Dedifferentiated amniotic fluid mesenchymal stem cell (primary cell): Measurements from ENCODE around the gene GAK.
"Not testable (repeated sequence)": the region's sequence is repeated elsewhere in the genome, so short reads cannot be mapped to it uniquely, and the experiment has no call there.

Experiments
- DNase-seq: peaks from one replicate; pipeline ENCODE4 v3.0.0-alpha.2; 2016; ENCODE audit errors: extremely low spot score

GAK gene

GRCh38 chr4:952881-953573 lies 20.9 kb upstream of the GAK start:
- no peak for DNase-seq

GRCh38 chr4:951594-952468 lies 19.7 kb upstream of the GAK start:
- no peak for DNase-seq

DNA sequence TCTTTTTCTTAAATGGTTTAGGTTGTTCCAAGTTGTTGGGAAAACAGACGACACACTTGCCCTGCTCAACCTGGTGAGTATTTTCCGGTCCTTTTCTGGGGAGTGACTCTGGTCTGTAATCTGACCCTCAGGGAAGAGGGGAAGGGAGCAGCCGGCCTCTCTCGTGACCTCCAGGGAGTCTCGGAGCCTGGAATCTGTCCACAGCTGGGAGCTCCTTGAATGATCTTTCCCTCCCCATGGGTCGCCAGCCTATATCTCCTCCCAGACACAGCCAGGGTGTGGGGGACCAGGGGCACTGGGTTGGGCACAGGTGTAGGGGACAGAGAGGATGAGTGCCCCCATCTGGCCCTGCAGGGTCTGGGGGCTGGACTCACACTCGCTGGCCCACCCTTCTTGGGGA lies 19.1 kb upstream of the GAK start:
- DNase-seq, result no peak

- no peak for DNase-seq
Measured at GRCh38 chr4:950136-951020, 18.3 kb upstream of the GAK start.

- no peak for DNase-seq
Measured at GRCh38 chr4:949656-950055, 17.5 kb upstream of the GAK start.

GRCh38 chr4:948936-949300 lies 16.8 kb upstream of the GAK start:
- no peak for DNase-seq

GRCh38 chr4:948101-948935 lies 16.2 kb upstream of the GAK start:
- no peak for DNase-seq

DNA sequence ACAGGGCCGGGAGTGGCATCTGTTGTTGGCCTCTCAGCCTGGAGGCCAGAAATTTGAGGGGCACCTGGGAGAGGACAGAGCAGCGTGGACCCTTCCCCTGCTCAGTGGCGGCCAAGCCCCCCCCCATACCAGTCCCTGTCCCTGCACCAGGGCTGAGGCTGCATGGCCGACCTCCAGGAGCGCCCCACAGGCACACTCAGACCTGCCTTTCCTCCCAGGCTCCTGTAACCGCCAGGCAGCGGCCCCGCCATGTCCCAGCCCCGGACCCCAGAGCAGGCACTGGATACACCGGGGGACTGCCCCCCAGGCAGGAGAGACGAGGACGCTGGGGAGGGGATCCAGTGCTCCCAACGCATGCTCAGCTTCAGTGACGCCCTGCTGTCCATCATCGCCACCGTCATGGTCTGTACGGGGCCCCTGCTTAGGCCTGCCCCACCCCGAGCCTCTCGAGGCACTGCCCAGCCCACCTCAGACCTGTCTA lies 15.4 kb upstream of the GAK start:
- no peak for DNase-seq

DNA sequence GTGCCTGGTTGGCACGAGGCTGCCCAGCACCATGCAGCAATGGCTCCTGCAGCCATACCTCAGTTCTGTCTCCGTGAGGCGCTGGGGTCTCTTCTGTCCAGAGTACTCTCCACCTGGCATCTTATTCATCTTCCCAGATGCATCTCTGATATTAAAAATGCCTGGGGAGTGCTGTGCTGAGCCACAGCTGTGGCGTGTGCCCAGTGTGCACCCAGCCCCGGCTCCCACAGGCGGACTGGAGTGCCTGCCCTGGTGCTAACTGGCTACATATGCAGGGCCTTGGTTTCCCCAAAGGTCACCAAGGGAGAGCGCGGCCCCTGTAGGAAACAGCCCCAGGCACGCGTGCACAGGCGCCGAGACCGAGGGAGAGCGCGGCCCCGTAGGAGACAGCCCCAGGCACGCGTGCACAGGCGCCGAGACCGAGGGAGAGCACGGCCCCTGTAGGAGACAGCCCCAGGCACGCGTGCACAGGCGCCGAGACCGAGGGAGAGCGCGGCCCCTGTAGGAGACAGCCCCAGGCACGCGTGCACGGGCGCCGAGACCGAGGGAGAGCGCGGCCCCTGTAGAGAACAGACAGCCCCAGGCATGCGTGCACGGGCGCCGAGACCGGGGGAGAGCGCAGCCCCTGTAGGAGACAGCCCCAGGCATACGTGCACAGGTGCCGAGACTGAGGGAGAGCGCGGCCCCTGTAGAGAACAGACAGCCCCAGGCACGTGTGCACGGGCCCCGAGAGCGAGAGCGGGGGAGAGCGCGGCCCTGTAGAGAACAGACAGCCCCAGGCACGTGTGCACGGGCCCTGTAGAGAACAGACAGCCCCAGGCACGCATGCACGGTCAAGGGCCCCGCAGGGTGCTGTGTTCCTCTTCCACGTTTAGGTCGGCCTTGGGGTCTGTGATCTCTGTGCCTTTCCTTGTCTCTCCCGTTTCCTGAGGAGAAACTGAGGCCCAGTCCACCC lies 14.7 kb upstream of the GAK start:
- no peak for DNase-seq

GRCh38 chr4:946103-946450 lies 14.0 kb upstream of the GAK start:
- no peak for DNase-seq

- DNase-seq, result no peak
Measured at GRCh38 chr4:945274-946102, 13.4 kb upstream of the GAK start.

DNA sequence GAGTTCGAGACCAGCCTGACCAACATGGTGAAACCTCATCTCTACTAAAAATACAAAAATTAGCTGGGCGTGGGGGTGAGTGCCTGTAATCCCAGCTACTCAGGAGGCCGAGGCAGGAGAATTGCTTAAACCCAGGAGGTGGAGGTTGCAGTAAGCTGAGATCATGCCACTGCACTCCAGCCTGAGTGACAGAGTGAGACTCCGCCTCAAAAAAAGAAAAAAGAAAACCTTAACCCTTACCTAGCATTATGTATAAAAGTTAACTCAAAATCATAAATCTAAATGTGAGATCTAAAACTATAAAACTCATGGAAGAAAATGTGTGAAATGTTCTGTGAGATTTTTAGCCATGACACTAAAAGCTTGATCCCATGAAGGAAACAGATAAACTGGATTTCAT lies 7.4 kb upstream of the GAK start:
- DNase-seq, result not testable (repeated sequence)

- DNase-seq, result no peak
Measured at GRCh38 chr4:932713-933070, 576 bp upstream of the GAK start.

DNA sequence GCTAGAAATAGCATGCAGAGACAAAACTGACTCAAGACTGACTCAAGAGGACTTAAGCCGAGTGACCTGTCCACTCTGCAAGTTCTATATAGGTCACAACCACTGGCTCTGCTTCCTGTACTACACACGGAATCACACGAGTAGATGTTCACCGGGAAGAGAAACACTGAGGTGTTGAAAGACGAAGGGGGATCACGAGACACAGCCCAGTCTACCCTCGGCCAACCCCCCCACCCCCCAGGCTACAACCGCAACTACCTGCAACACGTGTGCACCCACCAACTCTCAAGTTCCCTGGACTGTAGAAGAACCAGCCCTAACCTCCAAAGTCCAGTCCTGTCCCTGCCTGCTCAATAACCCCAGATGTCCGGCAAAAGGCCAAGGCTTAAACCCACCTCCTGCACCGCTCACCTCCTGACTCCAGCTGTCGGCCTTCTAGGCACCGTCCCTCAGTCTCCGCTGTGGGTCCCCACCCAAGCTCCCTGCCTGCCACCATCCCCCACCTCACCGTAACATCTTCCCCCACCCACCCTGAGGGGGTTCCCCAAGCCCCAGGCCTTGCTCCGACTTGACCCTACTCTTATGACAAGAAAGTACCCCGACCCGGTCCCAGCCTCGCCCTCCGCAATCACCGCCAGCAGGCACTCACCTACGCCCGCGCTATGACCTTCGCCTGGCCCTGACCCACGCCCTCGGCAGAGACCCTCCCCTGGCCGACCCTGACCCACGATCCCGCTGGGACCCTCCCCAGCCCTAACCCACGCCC lies 739 bp downstream of the GAK start:
- DNase-seq, result peak; percentile 30

- no peak for DNase-seq
Measured at GRCh38 chr4:930827-931193, 1.3 kb downstream of the GAK start.

DNA sequence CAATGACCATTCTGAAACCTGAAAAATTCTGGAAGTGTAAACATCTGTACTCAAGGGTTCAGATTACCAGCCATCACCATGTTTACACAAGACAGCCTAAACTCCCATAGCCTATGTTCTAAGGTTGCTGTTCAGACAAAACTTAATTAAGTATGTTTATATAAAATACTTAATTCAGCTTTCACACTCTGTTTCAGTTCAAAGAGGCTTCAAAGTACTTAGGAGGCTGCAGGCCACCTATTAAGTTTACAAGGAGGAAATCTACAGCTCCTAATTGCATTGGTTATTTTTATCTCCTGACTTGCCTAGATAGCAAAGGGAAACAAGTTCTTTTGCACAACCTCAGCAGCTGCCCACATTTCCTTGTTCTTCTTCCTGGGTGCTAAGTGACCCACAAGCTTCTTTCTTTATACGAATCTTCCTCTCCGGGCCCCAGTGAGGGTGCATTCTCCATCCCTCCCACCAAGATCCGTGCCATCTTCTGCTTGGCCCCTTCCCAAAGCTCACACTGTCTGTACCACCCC lies 2.0 kb downstream of the GAK start:
- DNase-seq, result no peak

- no peak for DNase-seq
Measured at GRCh38 chr4:929096-929765, 2.9 kb downstream of the GAK start.

DNA sequence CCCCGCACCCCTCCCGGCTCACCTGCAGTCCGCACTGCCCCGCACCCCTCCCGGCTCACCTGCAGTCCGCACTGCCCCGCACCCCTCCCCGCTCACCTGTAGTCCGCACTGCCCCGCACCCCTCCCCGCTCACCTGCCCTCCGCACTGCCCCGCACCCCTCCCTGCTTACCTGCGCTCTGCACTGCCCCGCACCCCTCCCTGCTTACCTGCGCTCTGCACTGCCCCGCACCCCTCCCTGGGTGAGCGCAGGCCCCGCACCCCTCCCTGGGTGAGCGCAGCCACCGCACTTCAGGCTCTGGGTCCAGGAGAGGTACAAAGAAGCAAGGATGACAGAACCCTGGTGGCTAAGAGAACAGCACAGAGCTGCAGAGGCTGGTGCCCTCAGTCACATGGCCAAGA lies 4.5 kb downstream of the GAK start:
- DNase-seq, result not testable (repeated sequence)
